Measurements from ENCODE around the gene FAM149A. TPM values are rescaled to one million over a fixed set of nuclear protein-coding genes. Genes with fewer than 3 reads are reported as not detected.

The FAM149A gene
- total RNA-seq, 1 donor from 2014 or later = 5.8 TPM

- peak; percentile 93 for DNase-seq (ENCODE audit: low spot score)
- intact Hi-C loops (cut with DNase I) = loop anchor here (2.0 to 5.0 kb wide), 2 partner anchors 47 to 119 kb away; no protein-coding TSS in a partner anchor
Measured at GRCh38 chr4:186191200-186192065, 86.9 kb downstream of the FAM149A start, which contains the start of gene CYP4V2. Gene CYP4V2, plus strand, starts transcription at chr4:186191567. Its CDS starts 257 bp downstream, at chr4:186191824.

- intact Hi-C loops (cut with DNase I) = loop anchor here (5.0 kb wide), 1 partner anchor 120 kb away; no protein-coding TSS in a partner anchor
- DNase-seq (ENCODE audit: low spot score) = no peak
Measured at GRCh38 chr4:186192066-186192612, 87.6 kb downstream of the FAM149A start.

GRCh38 chr4:186193851-186194250, 89.3 kb downstream of the FAM149A start:
- intact Hi-C loops (cut with DNase I) = loop anchor here (5.0 kb wide), 1 partner anchor 122 kb away; no protein-coding TSS in a partner anchor
- DNase-seq (ENCODE audit: low spot score) = no peak

- no peak for DNase-seq (ENCODE audit: low spot score)
- intact Hi-C loops (cut with DNase I) = no loop called here
Measured at GRCh38 chr4:186196063-186196462, 91.6 kb downstream of the FAM149A start.

- no peak for DNase-seq (ENCODE audit: low spot score)
- intact Hi-C loops (cut with DNase I) = no loop called here
Measured at GRCh38 chr4:186200516-186200915, 96.0 kb downstream of the FAM149A start.

- intact Hi-C loops (cut with DNase I) = no loop called here
- no peak for DNase-seq (ENCODE audit: low spot score)
Measured at GRCh38 chr4:186201010-186201409, 96.5 kb downstream of the FAM149A start.

- DNase-seq (ENCODE audit: low spot score) = no peak
Measured at GRCh38 chr4:186201535-186202230, 97.2 kb downstream of the FAM149A start.

GRCh38 chr4:186202490-186203140, 98.1 kb downstream of the FAM149A start:
- intact Hi-C loops (cut with DNase I) = no loop called here
- no peak for DNase-seq (ENCODE audit: low spot score)

More at GRCh38 chr4:186201535-186202230, 97.2 kb downstream of the FAM149A start:
- intact Hi-C loops (cut with DNase I) = no loop called here

- intact Hi-C loops (cut with DNase I) = no loop called here
- DNase-seq (ENCODE audit: low spot score) = no peak
Measured at GRCh38 chr4:186203406-186203805, 98.9 kb downstream of the FAM149A start.

GRCh38 chr4:186204103-186204559, 99.6 kb downstream of the FAM149A start:
- no peak for DNase-seq (ENCODE audit: low spot score)
- intact Hi-C loops (cut with DNase I) = no loop called here

GRCh38 chr4:186204686-186205085, 100.2 kb downstream of the FAM149A start:
- intact Hi-C loops (cut with DNase I) = no loop called here
- no peak for DNase-seq (ENCODE audit: low spot score)

GRCh38 chr4:186205156-186205555, 100.7 kb downstream of the FAM149A start:
- DNase-seq (ENCODE audit: low spot score) = no peak
- intact Hi-C loops (cut with DNase I) = no loop called here

- no peak for DNase-seq (ENCODE audit: low spot score)
- intact Hi-C loops (cut with DNase I) = no loop called here
Measured at GRCh38 chr4:186216465-186217024, 112.0 kb downstream of the FAM149A start.

- no peak for DNase-seq (ENCODE audit: low spot score)
- intact Hi-C loops (cut with DNase I) = no loop called here
Measured at GRCh38 chr4:186217733-186218293, 113.3 kb downstream of the FAM149A start.

GRCh38 chr4:186221624-186222023, 117.1 kb downstream of the FAM149A start:
- no peak for DNase-seq (ENCODE audit: low spot score)
- intact Hi-C loops (cut with DNase I) = no loop called here

All from cardiac septum (tissue), 1 donor.